Measurements from ENCODE around the gene SKIC3.

- TF ChIP-seq POLR2A (IDR thresholded peaks at IDR 0.05; ENCODE audit: low read length) (no peak), GATA1 (IDR thresholded peaks at IDR 0.05; ENCODE audit: low read depth, low read length) (no peak)
Measured at GRCh38 chr5:95557841-95558240, 3.1 kb upstream of the SKIC3 start.

Measured in erythroblast (primary cell).